Measurements from ENCODE around the gene CD8B. TPM values are rescaled to one million over a fixed set of nuclear protein-coding genes. Genes with fewer than 3 reads are reported as not detected.

The CD8B gene
- total and polyA plus RNA-seq, 2 experiments from 2014 or later = 0.31 to 0.63 TPM

DNA sequence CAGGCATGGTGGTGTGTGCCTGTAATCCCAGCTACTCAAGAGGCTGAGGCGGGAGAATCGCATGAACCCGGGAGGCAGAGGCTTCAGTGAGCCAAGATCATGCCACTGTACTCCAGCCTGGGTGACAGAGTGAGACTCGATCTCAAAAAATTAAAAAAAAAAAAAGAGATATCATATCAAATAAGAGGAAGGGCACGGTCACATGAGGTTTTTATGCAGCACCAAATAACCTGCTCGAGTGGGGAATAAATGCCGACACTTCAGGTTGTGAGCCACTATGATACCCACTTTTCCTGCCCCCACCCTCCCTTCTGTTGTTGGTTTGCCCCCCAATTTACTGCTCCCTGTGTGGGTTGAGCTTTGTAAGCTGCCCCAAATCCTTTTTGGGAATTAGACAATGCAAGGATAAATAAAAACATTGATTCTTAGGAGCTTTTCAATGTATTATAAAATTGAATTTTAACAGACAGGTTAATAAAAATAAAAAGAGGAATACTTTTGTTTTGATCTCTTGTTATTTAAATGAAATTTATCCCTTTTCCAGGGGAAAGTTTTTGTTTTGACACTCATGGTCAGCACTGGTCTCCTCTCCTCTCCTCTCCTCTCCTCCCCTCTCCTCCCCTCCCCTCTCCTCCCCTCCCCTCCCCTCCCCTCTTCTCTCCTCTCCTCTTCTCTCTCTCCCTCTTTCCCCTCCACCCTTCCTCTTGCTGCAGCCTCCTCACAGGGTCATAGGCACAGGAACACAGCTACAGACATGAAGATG, 29.2 kb downstream of the CD8B start:
- Mint-ChIP-seq H3K4me1 (peaks cover 15% of the 10 kb centered on the region), H3K9me3 (no peaks in the 10 kb centered on the region), H3K27me3 (ENCODE audit: insufficient read depth, low read depth, poor library complexity) (peaks cover 24% of the 10 kb centered on the region), H3K36me3 (ENCODE audit: low read depth) (no peaks in the 10 kb centered on the region), H3K27ac (no peak overlapping the region), H3K4me3 (no peak overlapping the region)
- H3K36me3 ChIP-seq (ENCODE audit: insufficient read depth) = no peaks in the 10 kb centered on the region
- no peaks in the 10 kb centered on the region for H3K79me2 ChIP-seq (replicated peaks; ENCODE audit: insufficient read depth)
- peaks cover 9% of the 10 kb centered on the region for H3K4me1 ChIP-seq (ENCODE audit: insufficient read depth)
- H3K27ac ChIP-seq (ENCODE audit: low read depth) = no peak overlapping the region
- H3F3A ChIP-seq (replicated peaks; ENCODE audit: low read depth) = no peaks in the 10 kb centered on the region
- H3K4me3 ChIP-seq = no peak overlapping the region
- no peaks in the 10 kb centered on the region for H4K20me1 ChIP-seq (replicated peaks; ENCODE audit: insufficient read depth)
- 0 out of 2 replicates have a peak overlapping the region, but pooled peaks have one; percentile 82 for H2AFZ ChIP-seq
- no peaks in the 10 kb centered on the region for H3K9me2 ChIP-seq (ENCODE audit: insufficient read depth)
- no peak for DNase-seq (ENCODE audit: low spot score)
- no peak overlapping the region for H3K4me2 ChIP-seq
- no peaks in the 10 kb centered on the region for H3K27me3 ChIP-seq (ENCODE audit: insufficient read depth)
- no peak for ATAC-seq
- TF ChIP-seq, protein P1, sequence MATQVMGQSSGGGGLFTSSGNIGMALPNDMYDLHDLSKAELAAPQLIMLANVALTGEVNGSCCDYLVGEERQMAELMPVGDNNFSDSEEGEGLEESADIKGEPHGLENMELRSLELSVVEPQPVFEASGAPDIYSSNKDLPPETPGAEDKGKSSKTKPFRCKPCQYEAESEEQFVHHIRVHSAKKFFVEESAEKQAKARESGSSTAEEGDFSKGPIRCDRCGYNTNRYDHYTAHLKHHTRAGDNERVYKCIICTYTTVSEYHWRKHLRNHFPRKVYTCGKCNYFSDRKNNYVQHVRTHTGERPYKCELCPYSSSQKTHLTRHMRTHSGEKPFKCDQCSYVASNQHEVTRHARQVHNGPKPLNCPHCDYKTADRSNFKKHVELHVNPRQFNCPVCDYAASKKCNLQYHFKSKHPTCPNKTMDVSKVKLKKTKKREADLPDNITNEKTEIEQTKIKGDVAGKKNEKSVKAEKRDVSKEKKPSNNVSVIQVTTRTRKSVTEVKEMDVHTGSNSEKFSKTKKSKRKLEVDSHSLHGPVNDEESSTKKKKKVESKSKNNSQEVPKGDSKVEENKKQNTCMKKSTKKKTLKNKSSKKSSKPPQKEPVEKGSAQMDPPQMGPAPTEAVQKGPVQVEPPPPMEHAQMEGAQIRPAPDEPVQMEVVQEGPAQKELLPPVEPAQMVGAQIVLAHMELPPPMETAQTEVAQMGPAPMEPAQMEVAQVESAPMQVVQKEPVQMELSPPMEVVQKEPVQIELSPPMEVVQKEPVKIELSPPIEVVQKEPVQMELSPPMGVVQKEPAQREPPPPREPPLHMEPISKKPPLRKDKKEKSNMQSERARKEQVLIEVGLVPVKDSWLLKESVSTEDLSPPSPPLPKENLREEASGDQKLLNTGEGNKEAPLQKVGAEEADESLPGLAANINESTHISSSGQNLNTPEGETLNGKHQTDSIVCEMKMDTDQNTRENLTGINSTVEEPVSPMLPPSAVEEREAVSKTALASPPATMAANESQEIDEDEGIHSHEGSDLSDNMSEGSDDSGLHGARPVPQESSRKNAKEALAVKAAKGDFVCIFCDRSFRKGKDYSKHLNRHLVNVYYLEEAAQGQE (IDR thresholded peaks at IDR 0.05; ENCODE audit: unreplicated experiment) = no peak
- TF ChIP-seq NANOG (IDR thresholded peaks at IDR 0.05; ENCODE audit: borderline replicate concordance) (no peak), ZNF331 (CRISPR knock-in tag; IDR thresholded peaks at IDR 0.05; ENCODE audit: low read depth) (no peak), EZH2 (IDR thresholded peaks at IDR 0.05; ENCODE audit: low read depth, unreplicated experiment) (no peak), STAT1 (IDR thresholded peaks at IDR 0.05; ENCODE audit: unreplicated experiment) (no peak), ZNF114 (CRISPR knock-in tag; IDR thresholded peaks at IDR 0.05) (no peak), POLR2AphosphoS5 (IDR thresholded peaks at IDR 0.05; ENCODE audit: low read depth) (no peak), CREB1 (CRISPR knock-in tag; IDR thresholded peaks at IDR 0.05; ENCODE audit: low read depth) (no peak), JUNB (IDR thresholded peaks at IDR 0.05; ENCODE audit: unreplicated experiment) (no peak)
- TF ChIP-seq, protein P2, sequence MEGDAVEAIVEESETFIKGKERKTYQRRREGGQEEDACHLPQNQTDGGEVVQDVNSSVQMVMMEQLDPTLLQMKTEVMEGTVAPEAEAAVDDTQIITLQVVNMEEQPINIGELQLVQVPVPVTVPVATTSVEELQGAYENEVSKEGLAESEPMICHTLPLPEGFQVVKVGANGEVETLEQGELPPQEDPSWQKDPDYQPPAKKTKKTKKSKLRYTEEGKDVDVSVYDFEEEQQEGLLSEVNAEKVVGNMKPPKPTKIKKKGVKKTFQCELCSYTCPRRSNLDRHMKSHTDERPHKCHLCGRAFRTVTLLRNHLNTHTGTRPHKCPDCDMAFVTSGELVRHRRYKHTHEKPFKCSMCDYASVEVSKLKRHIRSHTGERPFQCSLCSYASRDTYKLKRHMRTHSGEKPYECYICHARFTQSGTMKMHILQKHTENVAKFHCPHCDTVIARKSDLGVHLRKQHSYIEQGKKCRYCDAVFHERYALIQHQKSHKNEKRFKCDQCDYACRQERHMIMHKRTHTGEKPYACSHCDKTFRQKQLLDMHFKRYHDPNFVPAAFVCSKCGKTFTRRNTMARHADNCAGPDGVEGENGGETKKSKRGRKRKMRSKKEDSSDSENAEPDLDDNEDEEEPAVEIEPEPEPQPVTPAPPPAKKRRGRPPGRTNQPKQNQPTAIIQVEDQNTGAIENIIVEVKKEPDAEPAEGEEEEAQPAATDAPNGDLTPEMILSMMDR (conservative IDR thresholded peaks at IDR 0.05; ENCODE audit: low read depth in 2 of 2) = no peak

Measured in GM23338 (cell line).